GM15510 (cell line): Measurements from ENCODE around the gene CHAT.

Source experiments
- POLR2A ChIP-seq: IDR thresholded peaks from 3 replicates; pipeline ENCODE4 v1.6.1; 2011; ENCODE audit warnings: borderline replicate concordance; ENCODE audit not compliant: insufficient read length; ENCODE audit errors: extremely low read depth

Gene CHAT

GRCh38 chr10:49614242-49615198, 683 bp downstream of the CHAT start:
- no peak for TF ChIP-seq POLR2A

GRCh38 chr10:49615213-49615612, 1.4 kb downstream of the CHAT start:
- TF ChIP-seq POLR2A: no peak

DNA sequence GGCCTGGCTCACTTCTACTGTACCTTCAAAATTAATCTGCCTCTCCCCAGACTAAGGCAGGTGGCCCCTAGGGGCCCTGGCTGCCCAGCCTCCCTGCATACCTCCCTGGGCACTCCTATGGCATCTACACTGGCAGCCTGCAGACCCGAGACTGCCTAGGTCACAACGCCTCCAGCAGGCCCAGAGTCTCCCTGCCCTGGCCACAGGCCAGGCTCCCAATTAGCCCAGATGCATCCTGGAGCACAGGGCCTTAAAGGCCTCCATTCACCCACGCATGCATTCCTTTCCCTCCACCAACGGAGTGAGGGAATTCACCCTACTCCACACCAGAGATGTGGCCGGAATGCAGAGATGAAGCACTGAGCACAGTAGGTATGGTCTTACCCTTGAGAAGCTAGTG, 1.9 kb downstream of the CHAT start:
- TF ChIP-seq POLR2A: no peak

- TF ChIP-seq POLR2A: no peak
Measured at GRCh38 chr10:49616421-49617101, 2.7 kb downstream of the CHAT start.

GRCh38 chr10:49617121-49618020, 3.5 kb downstream of the CHAT start:
- no peak for TF ChIP-seq POLR2A

- TF ChIP-seq POLR2A: no peak
Measured at GRCh38 chr10:49618821-49619220, 5.0 kb downstream of the CHAT start.

DNA sequence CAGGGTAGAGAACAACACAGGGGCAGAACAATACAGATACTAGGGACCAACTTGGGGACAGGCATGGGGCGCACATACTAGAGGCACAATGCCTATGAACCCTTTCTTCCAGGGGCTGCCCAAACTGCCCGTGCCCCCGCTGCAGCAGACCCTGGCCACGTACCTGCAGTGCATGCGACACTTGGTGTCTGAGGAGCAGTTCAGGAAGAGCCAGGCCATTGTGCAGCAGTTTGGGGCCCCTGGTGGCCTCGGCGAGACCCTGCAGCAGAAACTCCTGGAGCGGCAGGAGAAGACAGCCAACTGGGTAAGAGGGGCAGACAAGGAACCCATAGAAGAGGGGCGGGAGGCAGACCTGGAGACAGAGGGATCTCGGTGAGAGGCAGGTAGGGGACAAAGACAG, 5.8 kb downstream of the CHAT start:
- no peak for TF ChIP-seq POLR2A

DNA sequence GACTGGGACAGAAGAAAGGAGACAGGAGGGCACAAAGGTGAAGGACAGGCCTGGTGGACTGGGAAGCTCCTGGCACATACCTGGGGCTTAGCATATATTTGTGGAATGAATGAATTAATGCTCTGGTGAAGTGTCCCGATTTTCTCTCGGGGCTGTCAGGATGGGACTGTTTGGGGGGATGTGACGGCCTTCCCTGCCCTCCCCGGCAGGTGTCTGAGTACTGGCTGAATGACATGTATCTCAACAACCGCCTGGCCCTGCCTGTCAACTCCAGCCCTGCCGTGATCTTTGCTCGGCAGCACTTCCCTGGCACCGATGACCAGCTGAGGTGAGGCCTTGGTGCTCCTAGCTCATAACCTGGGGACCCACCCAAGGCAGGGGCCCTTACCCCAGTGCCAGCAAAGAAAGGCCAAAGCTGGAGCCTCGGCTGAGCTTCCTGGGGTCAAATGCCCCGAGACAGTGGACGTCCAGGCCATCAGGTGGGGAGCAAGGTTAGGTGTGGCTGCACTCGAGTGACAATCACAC, 6.5 kb downstream of the CHAT start:
- no peak for TF ChIP-seq POLR2A

DNA sequence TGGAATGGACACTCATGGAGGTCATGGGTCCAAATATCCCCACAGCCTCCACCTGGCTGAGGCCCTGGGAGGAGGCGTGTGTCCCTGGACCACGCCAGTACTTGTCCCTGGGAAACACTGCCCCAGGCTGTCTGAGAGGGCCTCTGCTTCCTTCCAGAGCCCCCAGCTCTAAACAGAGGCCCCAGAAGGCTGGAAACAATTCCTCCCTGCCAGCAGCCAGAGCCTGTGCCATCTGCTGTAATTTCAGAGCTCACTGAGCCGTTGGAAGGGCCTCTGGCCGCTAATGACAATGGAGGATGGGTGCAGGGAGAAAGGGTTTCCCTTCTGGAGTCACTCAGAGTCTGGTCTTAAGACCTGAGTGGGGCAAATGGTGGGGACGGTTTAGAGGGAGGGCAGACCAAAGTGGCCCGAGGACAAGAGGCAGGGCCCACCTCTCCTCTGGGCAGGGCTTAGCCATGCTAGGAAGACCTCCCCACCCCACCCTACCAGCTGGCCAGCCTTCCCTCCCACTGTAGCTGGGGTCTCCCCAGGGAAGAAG, 7.1 kb downstream of the CHAT start:
- no peak for TF ChIP-seq POLR2A

DNA sequence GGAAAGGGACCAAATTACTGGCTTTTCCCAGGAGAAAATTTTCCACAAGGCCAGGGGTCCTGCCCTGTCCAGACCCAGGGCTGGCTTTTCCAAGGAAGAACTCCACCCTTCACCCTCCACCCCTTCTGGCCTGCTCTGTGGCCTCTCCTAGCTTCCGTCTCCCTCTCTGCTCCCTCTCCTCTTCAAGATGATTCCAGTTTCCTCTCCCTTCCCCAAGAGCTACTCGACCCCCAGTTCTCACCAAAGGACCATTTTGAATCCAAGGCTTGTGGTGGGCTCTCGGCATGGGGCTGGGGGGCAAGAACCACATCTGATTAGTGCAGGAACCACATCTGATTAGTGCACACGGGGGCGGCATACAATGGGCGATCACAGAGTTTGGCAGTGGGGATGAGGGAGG, 7.7 kb downstream of the CHAT start:
- no peak for TF ChIP-seq POLR2A

- no peak for TF ChIP-seq POLR2A
Measured at GRCh38 chr10:49622426-49623425, 8.9 kb downstream of the CHAT start.

- no peak for TF ChIP-seq POLR2A
Measured at GRCh38 chr10:49624629-49625028, 10.8 kb downstream of the CHAT start.

- TF ChIP-seq POLR2A: no peak
Measured at GRCh38 chr10:49625411-49625810, 11.6 kb downstream of the CHAT start.

- TF ChIP-seq POLR2A: no peak
Measured at GRCh38 chr10:49627038-49627437, 13.2 kb downstream of the CHAT start.

GRCh38 chr10:49627644-49628247, 13.9 kb downstream of the CHAT start:
- no peak for TF ChIP-seq POLR2A
